Measurements from ENCODE around the gene GOLGA6L2. TPM values are rescaled to one million over a fixed set of nuclear protein-coding genes. Genes with fewer than 3 reads are reported as not detected.

The GOLGA6L2 gene
- total RNA-seq, 4 donors from 2014 or later: not detected

DNA sequence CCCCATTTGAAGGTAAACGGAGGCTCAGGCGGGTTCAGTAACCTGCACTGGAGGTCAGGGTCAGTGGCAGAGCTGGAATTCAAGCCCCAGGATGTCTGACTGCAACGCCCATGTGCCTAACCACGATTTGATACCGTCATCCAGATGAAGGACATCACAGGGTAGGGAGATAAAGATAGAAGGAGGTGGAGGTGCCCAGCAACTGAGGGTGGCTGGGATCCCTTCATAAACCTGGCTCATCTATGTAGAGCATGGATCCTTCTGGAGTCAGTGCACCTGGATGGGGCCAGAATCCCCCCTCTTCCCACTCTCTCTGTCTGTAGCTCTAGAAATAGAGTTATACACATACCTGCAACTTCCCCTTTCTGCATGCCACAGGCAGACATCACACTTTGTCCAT, 51.2 kb downstream of the GOLGA6L2 start:
- TF ChIP-seq POLR2A (IDR thresholded peaks at IDR 0.05): no peak
- no peaks in the 10 kb centered on the region for H3K9me3 ChIP-seq
- no peaks in the 10 kb centered on the region for H3K4me1 ChIP-seq
- no peak overlapping the region for H3K27ac ChIP-seq
- peaks cover 0 to 4% (median 0%) of the 10 kb centered on the region in 4 donors for H3K27me3 ChIP-seq
- H3K4me3 ChIP-seq: no peak overlapping the region
- no peak for DNase-seq
- intact Hi-C loops (cut with DNase I): no loop called here
- WGBS, 2 donors: 41 to 69% methylated on average over 5 of the region's 5 CpGs
- H3K36me3 ChIP-seq: no peaks in the 10 kb centered on the region

DNA sequence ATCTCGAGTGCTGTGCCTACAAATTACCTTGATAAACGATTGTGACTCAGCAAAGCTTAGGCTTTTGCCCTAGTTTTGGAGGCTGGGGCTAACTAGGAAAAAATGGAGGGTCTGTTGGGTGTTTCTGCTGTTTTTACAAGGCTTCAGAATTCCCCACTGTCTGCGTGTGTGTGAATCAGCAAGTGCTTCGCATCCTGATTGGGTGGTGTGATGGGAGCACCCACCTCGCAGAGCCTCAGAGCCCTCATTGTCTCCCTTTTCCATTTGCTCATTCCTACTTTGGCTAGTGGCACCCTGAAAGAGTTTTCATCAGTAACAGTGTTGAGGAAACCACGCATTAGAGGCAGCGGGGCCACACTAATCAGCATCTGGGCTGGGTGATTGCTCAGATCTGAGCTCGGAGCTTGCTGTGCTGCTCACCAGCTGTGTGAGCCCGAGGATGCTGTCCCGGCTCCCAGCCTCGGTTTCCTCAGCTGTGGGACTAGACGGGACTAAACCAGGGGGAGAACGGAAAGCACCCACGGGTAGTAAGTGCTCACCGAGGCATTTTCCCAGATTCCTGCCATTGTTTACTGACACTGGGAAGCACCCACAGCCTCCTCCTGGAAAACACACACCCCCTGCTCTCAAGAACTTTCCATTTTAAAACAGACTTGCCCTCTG, 51.9 kb downstream of the GOLGA6L2 start:
- TF ChIP-seq, protein P1, sequence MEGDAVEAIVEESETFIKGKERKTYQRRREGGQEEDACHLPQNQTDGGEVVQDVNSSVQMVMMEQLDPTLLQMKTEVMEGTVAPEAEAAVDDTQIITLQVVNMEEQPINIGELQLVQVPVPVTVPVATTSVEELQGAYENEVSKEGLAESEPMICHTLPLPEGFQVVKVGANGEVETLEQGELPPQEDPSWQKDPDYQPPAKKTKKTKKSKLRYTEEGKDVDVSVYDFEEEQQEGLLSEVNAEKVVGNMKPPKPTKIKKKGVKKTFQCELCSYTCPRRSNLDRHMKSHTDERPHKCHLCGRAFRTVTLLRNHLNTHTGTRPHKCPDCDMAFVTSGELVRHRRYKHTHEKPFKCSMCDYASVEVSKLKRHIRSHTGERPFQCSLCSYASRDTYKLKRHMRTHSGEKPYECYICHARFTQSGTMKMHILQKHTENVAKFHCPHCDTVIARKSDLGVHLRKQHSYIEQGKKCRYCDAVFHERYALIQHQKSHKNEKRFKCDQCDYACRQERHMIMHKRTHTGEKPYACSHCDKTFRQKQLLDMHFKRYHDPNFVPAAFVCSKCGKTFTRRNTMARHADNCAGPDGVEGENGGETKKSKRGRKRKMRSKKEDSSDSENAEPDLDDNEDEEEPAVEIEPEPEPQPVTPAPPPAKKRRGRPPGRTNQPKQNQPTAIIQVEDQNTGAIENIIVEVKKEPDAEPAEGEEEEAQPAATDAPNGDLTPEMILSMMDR (IDR thresholded peaks at IDR 0.05): no peak
- no peak for TF ChIP-seq POLR2A (IDR thresholded peaks at IDR 0.05)
- 60 to 71% methylated on average over 13 to 15 of the region's 15 CpGs for WGBS, 2 donors
- Histone ChIP-seq H3K4me1 (no peaks in the 10 kb centered on the region), H3K4me3 (no peak overlapping the region), H3K27me3 (peaks cover 0 to 4% (median 0%) of the 10 kb centered on the region in 4 donors), H3K27ac (no peak overlapping the region), H3K9me3 (no peaks in the 10 kb centered on the region), H3K36me3 (no peaks in the 10 kb centered on the region)
- DNase-seq: no peak
- intact Hi-C loops (cut with DNase I): no loop called here

Other genes starting within 250 kb of the GOLGA6L2 start
- not detected for gene GOLGA6L26, start 113.0 kb downstream of the GOLGA6L2 start, total RNA-seq
- gene GOLGA8S, start 92.5 kb downstream of the GOLGA6L2 start, total RNA-seq: under 1 TPM in 1 of 4 donors, not detected in 3; 0.19 TPM
- 1 to 10 TPM; 2.2 to 6.7 (median 4.1) TPM for gene MKRN3, start 118.4 kb upstream of the GOLGA6L2 start, total RNA-seq
- gene MAGEL2, start 200.6 kb upstream of the GOLGA6L2 start, total RNA-seq: under 1 TPM in 3 of 4 donors, not detected in 1; 0.04 to 0.19 (median 0.06) TPM
- 10 to 100 TPM; 10.5 to 41.0 (median 32.3) TPM for gene NDN, start 240.1 kb upstream of the GOLGA6L2 start, total RNA-seq

Data from esophagus squamous epithelium (tissue), 5 donors.